ENCODE data around the gene NGEF. TPM values are rescaled to one million over a fixed set of nuclear protein-coding genes. Genes with fewer than 3 reads are reported as not detected.

NGEF gene
- total RNA-seq, 1 donor from 2014 or later: 0.16 TPM

GRCh38 chr2:232884001-232884421, 129.0 kb downstream of the NGEF start:
- no peak for DNase-seq (ENCODE audit: low read depth)
- no peak for FAIRE-seq
- Mint-ChIP-seq H3K4me3 (ENCODE audit: unreplicated experiment) (no peak overlapping the region), H3K27me3 (ENCODE audit: low read depth, unreplicated experiment) (peaks cover 30% of the 10 kb centered on the region), H3K27ac (ENCODE audit: unreplicated experiment) (no peak overlapping the region), H3K36me3 (ENCODE audit: low read depth, unreplicated experiment) (peaks cover 2% of the 10 kb centered on the region), H3K9me3 (ENCODE audit: unreplicated experiment) (no peaks in the 10 kb centered on the region), H3K4me1 (ENCODE audit: low read depth, unreplicated experiment) (no peaks in the 10 kb centered on the region)
- H3K27me3 ChIP-seq (ENCODE audit: insufficient read depth, low read length): no peaks in the 10 kb centered on the region
- no peak overlapping the region for H3K4me3 ChIP-seq (ENCODE audit: insufficient read depth, low read depth, low read length)
- H3K9me3 ChIP-seq (ENCODE audit: insufficient read depth, low read depth, low read length): no peaks in the 10 kb centered on the region
- H3K4me2 ChIP-seq (ENCODE audit: low read length): no peak overlapping the region
- no peaks in the 10 kb centered on the region for H4K20me1 ChIP-seq (ENCODE audit: insufficient read depth, low read length)
- H3K27ac ChIP-seq (ENCODE audit: low read depth, low read length): no peak overlapping the region
- no peaks in the 10 kb centered on the region for H3K36me3 ChIP-seq (ENCODE audit: insufficient read depth, low read length)
- H2AFZ ChIP-seq (ENCODE audit: low read depth, low read length): no peak overlapping the region
- no peaks in the 10 kb centered on the region for H3K4me1 ChIP-seq (ENCODE audit: insufficient read depth, low read length)
- TF ChIP-seq EZH2 (IDR thresholded peaks at IDR 0.05; ENCODE audit: insufficient read depth, low read length) (no peak), CTCF (IDR thresholded peaks at IDR 0.05; ENCODE audit: insufficient read depth, low read depth, low read length) (no peak)
- H3K9ac ChIP-seq (ENCODE audit: low read length): no peak overlapping the region
- no peaks in the 10 kb centered on the region for H3K79me2 ChIP-seq (ENCODE audit: insufficient read depth, low read length)

- DNase-seq (ENCODE audit: low read depth): no peak
- H3K27ac Mint-ChIP-seq (ENCODE audit: unreplicated experiment): no peak overlapping the region
- H4K20me1 ChIP-seq (ENCODE audit: insufficient read depth, low read length): no peaks in the 10 kb centered on the region
- no peak overlapping the region for H3K27ac ChIP-seq (ENCODE audit: low read depth, low read length)
- H3K36me3 Mint-ChIP-seq (ENCODE audit: low read depth, unreplicated experiment): peaks cover 4% of the 10 kb centered on the region
- no peak overlapping the region for H3K4me3 ChIP-seq (ENCODE audit: insufficient read depth, low read depth, low read length)
- no peak overlapping the region for H3K4me2 ChIP-seq (ENCODE audit: low read length)
- TF ChIP-seq EZH2 (IDR thresholded peaks at IDR 0.05; ENCODE audit: insufficient read depth, low read length) (no peak), CTCF (IDR thresholded peaks at IDR 0.05; ENCODE audit: insufficient read depth, low read depth, low read length) (no peak)
- no peaks in the 10 kb centered on the region for H3K9me3 ChIP-seq (ENCODE audit: insufficient read depth, low read depth, low read length)
- no peaks in the 10 kb centered on the region for H3K79me2 ChIP-seq (ENCODE audit: insufficient read depth, low read length)
- no peak overlapping the region for H3K9ac ChIP-seq (ENCODE audit: low read length)
- FAIRE-seq: no peak
- no peak overlapping the region for H3K4me3 Mint-ChIP-seq (ENCODE audit: unreplicated experiment)
- no peaks in the 10 kb centered on the region for H3K4me1 ChIP-seq (ENCODE audit: insufficient read depth, low read length)
- H3K4me1 Mint-ChIP-seq (ENCODE audit: low read depth, unreplicated experiment): no peaks in the 10 kb centered on the region
- no peak overlapping the region for H2AFZ ChIP-seq (ENCODE audit: low read depth, low read length)
- H3K36me3 ChIP-seq (ENCODE audit: insufficient read depth, low read length): no peaks in the 10 kb centered on the region
- no peaks in the 10 kb centered on the region for H3K27me3 ChIP-seq (ENCODE audit: insufficient read depth, low read length)
- H3K9me3 Mint-ChIP-seq (ENCODE audit: unreplicated experiment): no peaks in the 10 kb centered on the region
- H3K27me3 Mint-ChIP-seq (ENCODE audit: low read depth, unreplicated experiment): peaks cover 27% of the 10 kb centered on the region
Measured at GRCh38 chr2:232883116-232883721, 129.8 kb downstream of the NGEF start.

GRCh38 chr2:232882505-232883115, 130.4 kb downstream of the NGEF start:
- Histone ChIP-seq H3K4me3 (ENCODE audit: insufficient read depth, low read depth, low read length) (no peak overlapping the region), H3K27me3 (ENCODE audit: insufficient read depth, low read length) (no peaks in the 10 kb centered on the region), H3K27ac (ENCODE audit: low read depth, low read length) (no peak overlapping the region), H3K9me3 (ENCODE audit: insufficient read depth, low read depth, low read length) (no peaks in the 10 kb centered on the region), H3K4me1 (ENCODE audit: insufficient read depth, low read length) (no peaks in the 10 kb centered on the region), H3K36me3 (ENCODE audit: insufficient read depth, low read length) (no peaks in the 10 kb centered on the region), H3K79me2 (ENCODE audit: insufficient read depth, low read length) (no peaks in the 10 kb centered on the region), H4K20me1 (ENCODE audit: insufficient read depth, low read length) (no peaks in the 10 kb centered on the region), H2AFZ (ENCODE audit: low read depth, low read length) (no peak overlapping the region), H3K9ac (ENCODE audit: low read length) (no peak overlapping the region), H3K4me2 (ENCODE audit: low read length) (no peak overlapping the region)
- Mint-ChIP-seq H3K27me3 (ENCODE audit: low read depth, unreplicated experiment) (peaks cover 26% of the 10 kb centered on the region), H3K27ac (ENCODE audit: unreplicated experiment) (no peak overlapping the region), H3K9me3 (ENCODE audit: unreplicated experiment) (no peaks in the 10 kb centered on the region), H3K4me1 (ENCODE audit: low read depth, unreplicated experiment) (no peaks in the 10 kb centered on the region), H3K4me3 (ENCODE audit: unreplicated experiment) (no peak overlapping the region), H3K36me3 (ENCODE audit: low read depth, unreplicated experiment) (peaks cover 4% of the 10 kb centered on the region)
- TF ChIP-seq EZH2 (IDR thresholded peaks at IDR 0.05; ENCODE audit: insufficient read depth, low read length) (no peak), CTCF (IDR thresholded peaks at IDR 0.05; ENCODE audit: insufficient read depth, low read depth, low read length) (no peak)
- no peak for DNase-seq (ENCODE audit: low read depth)
- no peak for FAIRE-seq
